HL-60 (cell line): ENCODE data around the gene PLPPR1.
"Not testable (repeated sequence)": the region's sequence is repeated elsewhere in the genome, so short reads cannot be mapped to it uniquely, and the experiment has no call there.

ENCODE experiments used
- DNase-seq, 2 experiments: peaks; one replicate each; pipeline ENCODE4 v3.0.0-alpha.2; 2010 to 2020; ENCODE audit warnings: low read depth in 1 of 2, low spot score in 1 of 2
- H3K27ac ChIP-seq: fragments of 250-450 bp; sonication (Bioruptor Pico); replicated peaks from 2 replicates; pipeline ENCODE4 v1.5.1; 2020; ENCODE audit warnings: mild to moderate bottlenecking, moderate library complexity
- H3K27me3 ChIP-seq: fragments of 250-450 bp; sonication (Bioruptor Pico); 2 replicates; pipeline ENCODE4 v1.5.1; 2021; ENCODE audit warnings: mild to moderate bottlenecking, moderate library complexity; ENCODE audit not compliant: insufficient read depth, poor library complexity, severe bottlenecking
- H3K4me3 ChIP-seq: replicated peaks from 2 replicates; pipeline ENCODE4 v1.5.1; 2011; ENCODE audit warnings: mild to moderate bottlenecking, control low read depth, low read length; ENCODE audit not compliant: insufficient read depth
- CTCF ChIP-seq: IDR thresholded peaks from one replicate; pipeline ENCODE4 v1.5.1; 2011; ENCODE audit warnings: low read length, control low read depth, inconsistent platforms; ENCODE audit not compliant: insufficient read depth
- GABPA ChIP-seq: IDR thresholded peaks from 2 replicates; pipeline ENCODE4 v1.6.1; 2012; ENCODE audit warnings: low read depth
- POLR2AphosphoS5 ChIP-seq: IDR thresholded peaks from 2 replicates; pipeline ENCODE4 v1.6.1; 2012; ENCODE audit warnings: low read depth
- REST ChIP-seq: IDR thresholded peaks from 2 replicates; pipeline ENCODE4 v1.6.1; 2012; ENCODE audit warnings: low read depth; ENCODE audit not compliant: insufficient replicate concordance
- SPI1 ChIP-seq: IDR thresholded peaks from 2 replicates; pipeline ENCODE4 v1.6.1; 2012; ENCODE audit warnings: low read depth, mild to moderate bottlenecking, borderline replicate concordance

The PLPPR1 gene

DNA sequence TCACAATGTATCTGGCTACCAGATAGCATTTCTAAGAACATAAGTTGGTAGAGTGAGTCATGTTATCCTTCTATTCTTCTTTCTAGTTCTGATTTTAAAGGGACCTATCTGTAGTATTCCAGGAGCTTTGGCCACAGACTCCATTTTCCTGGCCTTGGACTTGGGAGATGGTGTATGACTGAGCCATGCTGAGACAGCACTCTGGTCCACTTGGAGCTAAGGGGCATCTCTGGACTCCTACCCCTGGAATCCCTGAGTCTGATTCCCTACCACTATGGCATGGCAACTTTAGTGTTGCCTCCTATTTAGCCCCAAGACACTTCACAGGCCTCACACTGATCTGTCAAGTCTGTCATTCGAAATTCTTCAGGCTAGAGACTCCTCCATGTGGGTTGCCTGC is 297.5 kb downstream of the PLPPR1 start:
- Histone ChIP-seq H3K4me3 (no peak overlapping the region), H3K27me3 (no peaks in the 10 kb centered on the region), H3K27ac (no peak overlapping the region)
- no peak for DNase-seq
- TF ChIP-seq GABPA (no peak), REST (no peak), POLR2AphosphoS5 (no peak), CTCF (no peak), SPI1 (no peak)

- H3K27me3 ChIP-seq, result no peaks in the 10 kb centered on the region
- TF ChIP-seq POLR2AphosphoS5 (no peak), REST (no peak), GABPA (no peak), SPI1 (no peak), CTCF (no peak)
- no peak overlapping the region for H3K27ac ChIP-seq
- H3K4me3 ChIP-seq, result no peak overlapping the region
- DNase-seq, result no peak
These were observed 298.0 kb downstream of the PLPPR1 start for GRCh38 chr9:101326501-101326900.

DNA sequence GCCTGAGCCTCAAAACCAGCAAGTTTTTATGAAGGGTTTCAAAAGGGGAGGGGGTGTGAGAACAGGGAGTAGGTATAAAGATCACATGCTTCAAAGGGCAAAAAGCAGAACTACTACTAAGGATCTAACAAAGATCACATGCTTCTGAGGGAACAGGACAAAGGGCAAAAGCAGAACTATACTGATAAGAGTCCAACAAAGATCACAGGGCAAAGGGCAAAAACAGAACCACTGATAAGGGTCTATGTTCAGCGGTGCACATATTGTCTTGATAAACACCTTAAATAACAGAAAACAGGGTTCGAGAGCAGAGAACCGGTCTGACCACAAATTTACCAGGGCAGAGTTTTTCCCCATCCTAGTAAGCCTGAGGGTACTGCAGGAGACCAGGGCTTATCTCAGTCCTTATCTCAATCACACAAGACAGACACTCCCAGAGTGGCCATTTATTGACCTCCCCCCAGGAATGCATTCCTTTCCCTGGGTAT is 298.9 kb downstream of the PLPPR1 start:
- not testable (repeated sequence) for H3K4me3 ChIP-seq, DNase-seq, H3K27me3 ChIP-seq, H3K27ac ChIP-seq

- no peak overlapping the region for H3K4me3 ChIP-seq
- no peaks in the 10 kb centered on the region for H3K27me3 ChIP-seq
- TF ChIP-seq SPI1 (no peak), POLR2AphosphoS5 (no peak), GABPA (no peak), REST (no peak), CTCF (no peak)
- no peak for DNase-seq
- no peak overlapping the region for H3K27ac ChIP-seq
These were observed 303.8 kb downstream of the PLPPR1 start for GRCh38 chr9:101332362-101332761.
